IMR-90 (cell line): ENCODE results near the gene RANBP10. TPM values are rescaled to one million over a fixed set of nuclear protein-coding genes. Genes with fewer than 3 reads are reported as not detected.

Experiments
- ATAC-seq: fragments of 200-7000 bp; cut with Tn5 transposase; 2 replicates; pipeline ENCODE4 v1.9.1; 2020; ENCODE audit warnings: low read depth, mild to moderate bottlenecking, moderate library complexity
- BruUV-seq: library from RNA; stranded (reverse); fragments of 400-500 nt; replicated peaks from 2 replicates; lab custom pipeline; 2021; lab: Mats Ljungman, UMichigan
- CTCF ChIA-PET: fragments of 300-600 bp; formaldehyde crosslinking; extraction: SDS; loops from one replicate; lab custom pipeline; 2021; ENCODE audit warnings: antibody characterized with exemption; lab: Yijun Ruan, JAX
- POLR2A ChIA-PET: fragments of 300-600 bp; sonication (Branson Sonifier 250); formaldehyde crosslinking; loops from one replicate; lab custom pipeline; 2022; ENCODE audit warnings: antibody characterized with exemption; ENCODE audit not compliant: unreplicated experiment; lab: Charles Lee
- DNase-seq: peaks from one replicate; pipeline ENCODE4 v3.0.0; 2013
- H2AFZ ChIP-seq: replicated peaks from 2 replicates; pipeline ENCODE3; 2013; ENCODE audit warnings: low read length, mild to moderate bottlenecking; ENCODE audit not compliant: poor library complexity
- H2AK5ac ChIP-seq: 2 replicates; pipeline ENCODE4 v1.6.1; 2013; ENCODE audit warnings: low read depth, low read length, inconsistent platforms
- H2AK9ac ChIP-seq: replicated peaks from 2 replicates; pipeline ENCODE3; 2013; ENCODE audit warnings: mild to moderate bottlenecking, low read depth, low read length, moderate library complexity; ENCODE audit not compliant: poor library complexity
- H2BK120ac ChIP-seq: 2 replicates; pipeline ENCODE4 v1.6.1; 2013; ENCODE audit warnings: low read depth, low read length, inconsistent platforms
- H2BK15ac ChIP-seq: 3 replicates; pipeline ENCODE4 v1.6.1; 2013; ENCODE audit warnings: low read depth, low read length, inconsistent platforms
- H2BK20ac ChIP-seq: 2 replicates; pipeline ENCODE4 v1.6.1; 2013; ENCODE audit warnings: low read depth, mild to moderate bottlenecking, inconsistent platforms, low read length, moderate library complexity
- H2BK5ac ChIP-seq: 2 replicates; pipeline ENCODE4 v1.6.1; 2013; ENCODE audit warnings: mild to moderate bottlenecking, low read depth, low read length, inconsistent platforms; ENCODE audit not compliant: poor library complexity, severe bottlenecking
- H3K14ac ChIP-seq: replicated peaks from 2 replicates; pipeline ENCODE4 v1.6.1; 2013; ENCODE audit warnings: low read depth, low read length, inconsistent platforms
- H3K18ac ChIP-seq: 2 replicates; pipeline ENCODE4 v1.6.1; 2013; ENCODE audit warnings: low read depth, low read length, control low read depth
- H3K23ac ChIP-seq: 2 replicates; pipeline ENCODE4 v1.6.1; 2013; ENCODE audit warnings: low read depth, low read length, inconsistent platforms
- H3K27ac ChIP-seq: 2 replicates; pipeline ENCODE4 v1.5.1; 2013; ENCODE audit warnings: mild to moderate bottlenecking, control low read depth, low read length; ENCODE audit not compliant: insufficient read depth
- H3K27me3 ChIP-seq: 2 replicates; pipeline ENCODE4 v1.6.1; 2013; ENCODE audit warnings: low read length; ENCODE audit not compliant: control insufficient read depth, insufficient read depth
- H3K36me3 ChIP-seq: 2 replicates; pipeline ENCODE4 v1.6.1; 2013; ENCODE audit warnings: low read length, mixed read lengths; ENCODE audit not compliant: control insufficient read depth, insufficient read depth
- H3K4ac ChIP-seq: 2 replicates; pipeline ENCODE4 v1.6.1; 2013; ENCODE audit warnings: low read depth, low read length, inconsistent platforms
- H3K4me1 ChIP-seq: 2 replicates; pipeline ENCODE4 v1.6.1; 2013; ENCODE audit warnings: low read length, mixed read lengths; ENCODE audit not compliant: control insufficient read depth, insufficient read depth
- H3K4me2 ChIP-seq: 2 replicates; pipeline ENCODE4 v1.6.1; 2013; ENCODE audit warnings: low read depth, mild to moderate bottlenecking, control low read depth, low read length, moderate library complexity
- H3K4me3 ChIP-seq: 2 replicates; pipeline ENCODE4 v1.5.1; 2013; ENCODE audit warnings: low read depth, mild to moderate bottlenecking, control low read depth, low read length, moderate library complexity; ENCODE audit not compliant: insufficient read depth
- H3K56ac ChIP-seq: 2 replicates; pipeline ENCODE4 v1.6.1; 2013; ENCODE audit warnings: low read length, inconsistent platforms; ENCODE audit not compliant: insufficient read depth; ENCODE audit errors: extremely low read depth
- H3K79me1 ChIP-seq, 2 experiments: 2 replicates each; pipeline ENCODE4 v1.6.1; 2013; ENCODE audit warnings: low read length in 2 of 2, inconsistent platforms in 1 of 2, low read depth in 1 of 2
- H3K9ac ChIP-seq: 2 replicates; pipeline ENCODE4 v1.6.1; 2013; ENCODE audit warnings: low read depth, low read length, control low read depth
- H3K9me1 ChIP-seq: 2 replicates; pipeline ENCODE4 v1.6.1; 2013; ENCODE audit warnings: low read length, inconsistent platforms; ENCODE audit not compliant: insufficient read depth
- H3K9me3 ChIP-seq: 2 replicates; pipeline ENCODE4 v1.6.1; 2013; ENCODE audit warnings: low read length; ENCODE audit not compliant: control insufficient read depth, insufficient read depth
- H4K20me1 ChIP-seq: 2 replicates; pipeline ENCODE4 v1.6.1; 2013; ENCODE audit warnings: low read length, inconsistent platforms; ENCODE audit not compliant: insufficient read depth
- H4K5ac ChIP-seq: 2 replicates; pipeline ENCODE4 v1.6.1; 2013; ENCODE audit warnings: mild to moderate bottlenecking, low read depth, low read length, control low read depth
- H4K8ac ChIP-seq, 2 experiments: 2 replicates each; pipeline ENCODE4 v1.6.1; 2013; ENCODE audit warnings: low read depth in 2 of 2, low read length in 2 of 2, control low read depth in 1 of 2, inconsistent platforms in 1 of 2
- H4K91ac ChIP-seq: 2 replicates; pipeline ENCODE4 v1.6.1; 2013; ENCODE audit warnings: low read depth, low read length, inconsistent platforms; ENCODE audit not compliant: insufficient read depth
- MAFK ChIP-seq: IDR thresholded peaks from 2 replicates; pipeline ENCODE4 v1.6.1; 2012; ENCODE audit warnings: low read depth, low read length, improper control_type of control experiment
- MXI1 ChIP-seq: IDR thresholded peaks from 2 replicates; pipeline ENCODE4 v1.6.1; 2012; ENCODE audit warnings: low read depth, mild to moderate bottlenecking, low read length, moderate library complexity, borderline replicate concordance
- POLR2A ChIP-seq: IDR thresholded peaks from 2 replicates; pipeline ENCODE4 v1.6.1; 2012; ENCODE audit warnings: mild to moderate bottlenecking, low read depth, low read length
- RAD21 ChIP-seq: IDR thresholded peaks from 2 replicates; pipeline ENCODE4 v1.6.1; 2012; ENCODE audit warnings: low read length, improper control_type of control experiment
- SMC3 ChIP-seq: fragments of 150-350 bp; IDR thresholded peaks from 2 replicates; pipeline ENCODE4 v1.6.1; 2016; ENCODE audit warnings: low read depth, mild to moderate bottlenecking, antibody characterized with exemption, low read length, moderate library complexity
- WGBS, 2 experiments: methylation state at CpG; one replicate each; pipeline versions ENCODE4 v1.1.5 to v1.1.7; 2013; ENCODE audit warnings: missing lambda C conversion rate in 2 of 2; ENCODE audit not compliant: insufficient read length in 1 of 2; ENCODE audit errors: extremely low coverage in 2 of 2; 5-methylcytosine and 5-hydroxymethylcytosine counted together
- dilution Hi-C: fragments of 300-500 bp; cut with HindIII; formaldehyde crosslinking; loops from one replicate; pipeline ENCODE4 v1.14.3; 2018; ENCODE audit warnings: low sequenced_read_pairs; ENCODE audit not compliant: unreplicated experiment
- in situ Hi-C: fragments of 300-500 bp; cut with MboI; formaldehyde crosslinking; loops from 3 replicates; pipeline ENCODE4 v1.14.3; 2019; ENCODE audit warnings: low sequenced_read_pairs, inconsistent platforms, mixed read lengths
- intact Hi-C: fragments of 100-400 bp; cut with micrococcal nuclease; formaldehyde crosslinking; loops from 2 replicates; pipeline ENCODE4 v1.10.0; 2022
- polyA plus RNA-seq, 3 experiments: library from polyadenylated mRNA; depleted of rRNA; stranded (reverse); fragments of >200 nt; gene quantifications; 2 replicates each; pipeline ENCODE4 v1.2.3, GENCODE V29; 2012; ENCODE audit warnings: low replicate concordance in 1 of 3
- total RNA-seq: library from RNA; depleted of rRNA; stranded (reverse); fragments of >200 nt; gene quantifications from 2 replicates; pipeline ENCODE4 v1.2.3, GENCODE V29; 2012
- TF ChIP-seq, protein P1 (sequence below): fragments of 150-350 bp; IDR thresholded peaks from 2 replicates; pipeline ENCODE4 v1.6.1; 2016; ENCODE audit warnings: low read depth, mild to moderate bottlenecking, low read length, moderate library complexity, borderline replicate concordance

The RANBP10 gene
- total and polyA plus RNA-seq, 2 of the 4 experiments (the other 2 are of a cell fraction), result 2.7 to 12.1 TPM

DNA sequence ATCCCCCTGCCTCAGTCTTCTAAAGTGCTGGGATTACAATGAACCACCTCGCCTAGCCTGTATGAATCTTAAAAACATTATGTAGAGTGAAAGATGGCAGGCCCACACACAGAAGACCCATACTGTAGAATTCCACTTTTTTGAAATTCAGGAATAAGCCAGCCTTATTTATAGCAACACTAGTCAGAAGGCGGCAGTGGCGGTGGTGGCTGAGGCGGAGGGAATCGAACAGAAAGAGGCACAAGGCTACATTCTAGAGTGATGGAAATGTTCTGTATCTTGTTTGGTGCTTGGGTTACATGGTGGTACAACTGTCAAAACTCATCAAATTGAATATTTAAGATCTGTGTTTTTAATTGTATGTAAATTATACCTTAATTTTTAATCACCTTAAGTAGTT, 98.6 kb downstream of the RANBP10 start:
- no peak overlapping the region for H2AFZ ChIP-seq
- H2AK5ac ChIP-seq, result no peak overlapping the region
- intact Hi-C loops, result no loop called here
- peaks cover 6% of the 10 kb centered on the region for H3K9me1 ChIP-seq
- H4K20me1 ChIP-seq, result peaks cover 14% of the 10 kb centered on the region
- peaks cover 12 to 46% of the 10 kb centered on the region in 2 experiments for H3K79me1 ChIP-seq
- no peak overlapping the region for H3K27ac ChIP-seq
- H3K4me1 ChIP-seq, result peaks cover 4% of the 10 kb centered on the region; the same call in 1 of the 2 replicates
- H3K4me2 ChIP-seq, result no peak overlapping the region
- no CpG with 5 or more reads among the region's 5 CpGs for WGBS, 2 experiments
- no peak overlapping the region for H2BK120ac ChIP-seq
- no TSS peak for BruUV-seq
- no peak overlapping the region for H3K23ac ChIP-seq
- H3K56ac ChIP-seq, result no peak overlapping the region
- CTCF ChIA-PET, result no interaction called here
- no peaks in the 10 kb centered on the region for H3K27me3 ChIP-seq
- TF ChIP-seq MXI1, result no peak
- TF ChIP-seq SMC3, result no peak
- TF ChIP-seq RAD21, result no peak
- no peak for TF ChIP-seq MAFK
- TF ChIP-seq POLR2A, result no peak
- TF ChIP-seq, protein P1, sequence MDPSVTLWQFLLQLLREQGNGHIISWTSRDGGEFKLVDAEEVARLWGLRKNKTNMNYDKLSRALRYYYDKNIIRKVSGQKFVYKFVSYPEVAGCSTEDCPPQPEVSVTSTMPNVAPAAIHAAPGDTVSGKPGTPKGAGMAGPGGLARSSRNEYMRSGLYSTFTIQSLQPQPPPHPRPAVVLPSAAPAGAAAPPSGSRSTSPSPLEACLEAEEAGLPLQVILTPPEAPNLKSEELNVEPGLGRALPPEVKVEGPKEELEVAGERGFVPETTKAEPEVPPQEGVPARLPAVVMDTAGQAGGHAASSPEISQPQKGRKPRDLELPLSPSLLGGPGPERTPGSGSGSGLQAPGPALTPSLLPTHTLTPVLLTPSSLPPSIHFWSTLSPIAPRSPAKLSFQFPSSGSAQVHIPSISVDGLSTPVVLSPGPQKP, result no peak
- no peak overlapping the region for H3K9ac ChIP-seq
- H3K14ac ChIP-seq, result no peak overlapping the region
- H3K9me3 ChIP-seq, result no peaks in the 10 kb centered on the region
- no peak overlapping the region for H2BK5ac ChIP-seq
- no peak overlapping the region for H2BK15ac ChIP-seq
- H3K36me3 ChIP-seq, result no peaks in the 10 kb centered on the region
- in situ Hi-C loops, result no loop called here
- H4K91ac ChIP-seq, result no peak overlapping the region
- no peak overlapping the region for H3K4me3 ChIP-seq
- DNase-seq (no peak), ATAC-seq (no peak)
- no peak overlapping the region for H3K4ac ChIP-seq
- no peak overlapping the region for H2AK9ac ChIP-seq
- H2BK20ac ChIP-seq, result no peak overlapping the region
- POLR2A ChIA-PET, result no interaction called here
- no peak overlapping the region for H4K5ac ChIP-seq
- H3K18ac ChIP-seq, result no peak overlapping the region
- H4K8ac ChIP-seq, result no peak overlapping the region
- dilution Hi-C loops, result no loop called here
